ENCODE measurements around the gene GRIPAP1.

GRCh38 chrX:49001521-49002090, 458 bp downstream of the GRIPAP1 start:
- TF ChIP-seq CTCF (IDR thresholded peaks at IDR 0.05; ENCODE audit: insufficient read depth, low read length, poor library complexity, severe bottlenecking): no peak
- TF ChIP-seq EZH2phosphoT487 (conservative IDR thresholded peaks at IDR 0.05; ENCODE audit: low read length): no peak

All from SU-DHL-6 (cell line).